SJCRH30 (cell line): ENCODE results near the gene KANSL1. TPM values are rescaled to one million over a fixed set of nuclear protein-coding genes. Genes with fewer than 3 reads are reported as not detected.

Source experiments
- DNase-seq, 2 experiments: peaks; one replicate each; pipeline ENCODE4 v3.0.0-alpha.2; 2015 to 2020
- H3K27ac ChIP-seq: fragments of 250-450 bp; sonication (Bioruptor Pico); 2 replicates; pipeline ENCODE4 v1.5.1; 2020; ENCODE audit warnings: mild to moderate bottlenecking, moderate library complexity
- H3K27me3 ChIP-seq: fragments of 250-450 bp; sonication (Bioruptor Pico); 2 replicates; pipeline ENCODE4 v1.5.1; 2020; ENCODE audit warnings: mild to moderate bottlenecking, moderate library complexity
- H3K36me3 ChIP-seq: fragments of 250-450 bp; sonication (Bioruptor Pico); 2 replicates; pipeline ENCODE4 v1.5.1; 2020; ENCODE audit warnings: mild to moderate bottlenecking, moderate library complexity
- H3K4me1 ChIP-seq: fragments of 250-450 bp; sonication (Bioruptor Pico); 2 replicates; pipeline ENCODE4 v1.5.1; 2020; ENCODE audit warnings: mild to moderate bottlenecking, moderate library complexity
- H3K4me3 ChIP-seq: fragments of 250-450 bp; sonication (Bioruptor Pico); 2 replicates; pipeline ENCODE4 v1.5.1; 2020; ENCODE audit warnings: mild to moderate bottlenecking, moderate library complexity
- H3K9me3 ChIP-seq: fragments of 250-450 bp; sonication (Bioruptor Pico); replicated peaks from 2 replicates; pipeline ENCODE4 v1.5.1; 2020; ENCODE audit warnings: mild to moderate bottlenecking, moderate library complexity
- total RNA-seq: library from RNA; depleted of rRNA; stranded (reverse); fragments of >200 nt; shearing (Covaris generic); gene quantifications from 2 replicates; pipeline ENCODE4 v1.2.3, GENCODE V29; 2014

The KANSL1 gene
- total RNA-seq, 1 experiment from 2014 or later = 79.0 TPM

DNA sequence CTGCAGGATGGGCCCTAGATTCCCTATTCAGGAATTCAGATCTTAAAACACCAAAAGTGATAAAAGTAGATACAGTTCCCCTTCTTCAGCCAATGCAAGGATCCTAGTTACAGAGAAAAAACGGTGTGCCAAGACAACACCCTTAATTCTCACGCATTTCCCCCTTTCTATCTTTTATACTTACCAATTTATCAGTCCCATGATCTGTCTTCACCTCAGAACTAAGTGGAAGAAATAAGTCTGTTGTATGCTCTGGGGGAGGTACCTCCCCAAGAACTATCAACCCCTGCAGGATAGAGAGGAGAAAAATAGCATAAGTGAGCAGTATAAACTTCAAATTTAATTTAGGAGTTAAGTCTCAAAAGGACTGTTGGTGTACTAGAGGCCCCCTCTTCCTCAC lies 111.0 kb downstream of the KANSL1 start:
- Histone ChIP-seq H3K4me3 (no peak overlapping the region), H3K27me3 (no peaks in the 10 kb centered on the region), H3K36me3 (peaks cover 35% of the 10 kb centered on the region), H3K27ac (no peak overlapping the region), H3K9me3 (peaks cover 2% of the 10 kb centered on the region; the same call in 1 of the 2 replicates), H3K4me1 (peaks cover 3% of the 10 kb centered on the region)
- no peak for DNase-seq

DNA sequence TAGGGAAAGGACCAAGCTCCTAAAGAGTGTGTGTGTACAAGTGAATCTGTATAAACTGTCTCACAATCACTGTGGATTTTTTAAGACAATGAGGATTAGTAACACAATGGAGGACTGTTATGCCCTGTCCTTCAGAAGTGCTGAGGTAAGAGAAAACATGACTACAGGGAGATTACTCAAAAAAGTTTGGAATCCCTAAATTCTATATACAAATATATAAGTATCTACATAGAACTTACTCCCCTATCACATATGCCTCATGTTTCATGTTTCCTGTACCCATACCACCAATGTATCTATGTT lies 112.3 kb downstream of the KANSL1 start:
- H3K9me3 ChIP-seq = no peaks in the 10 kb centered on the region
- peaks cover 3% of the 10 kb centered on the region for H3K4me1 ChIP-seq
- peaks cover 35% of the 10 kb centered on the region for H3K36me3 ChIP-seq
- H3K27ac ChIP-seq = no peak overlapping the region
- H3K4me3 ChIP-seq = no peak overlapping the region
- no peak for DNase-seq
- H3K27me3 ChIP-seq = no peaks in the 10 kb centered on the region

DNA sequence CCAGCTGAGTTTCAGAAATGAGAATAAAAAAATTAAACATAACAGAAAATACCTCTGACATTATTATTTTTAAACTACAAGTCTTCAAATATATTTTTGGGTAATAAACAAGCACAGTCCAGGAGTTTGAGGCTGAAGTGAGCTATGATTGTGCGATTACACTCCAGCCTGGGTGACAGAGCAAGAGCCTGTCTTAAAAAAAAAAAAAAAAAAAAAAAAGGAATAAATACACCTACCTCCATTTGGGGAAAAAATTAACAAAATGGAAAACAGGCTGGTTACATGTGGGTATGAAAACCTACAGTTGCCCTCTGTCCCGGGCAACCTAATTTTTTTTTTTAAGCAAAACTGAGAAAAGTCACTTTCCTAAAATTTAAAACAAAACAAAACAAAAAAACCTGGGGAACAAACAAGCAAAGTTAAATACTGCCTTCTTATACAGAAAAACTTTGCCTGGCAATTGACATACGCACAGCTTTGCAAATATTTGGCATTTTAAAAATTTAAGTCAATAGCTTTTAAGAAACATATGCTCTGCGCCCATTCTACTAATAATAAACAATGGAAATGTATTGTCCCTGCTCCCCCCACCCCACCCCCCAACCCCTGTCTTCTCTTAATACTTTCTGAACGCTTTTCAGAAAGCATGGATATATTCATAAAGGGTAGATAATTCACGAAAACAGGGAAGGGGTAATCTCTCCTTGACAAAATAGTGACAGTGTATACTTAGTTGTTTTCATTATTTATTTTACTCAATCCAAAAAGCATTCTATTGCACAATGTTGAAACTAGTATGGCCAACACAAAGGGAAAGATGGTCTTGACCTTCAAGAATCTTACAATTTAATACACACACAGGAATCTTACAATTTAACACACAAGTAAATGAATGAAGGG lies 112.9 kb downstream of the KANSL1 start:
- Histone ChIP-seq H3K9me3 (no peaks in the 10 kb centered on the region), H3K36me3 (peaks cover 40% of the 10 kb centered on the region), H3K4me3 (no peak overlapping the region), H3K27ac (no peak overlapping the region), H3K27me3 (no peaks in the 10 kb centered on the region), H3K4me1 (peaks cover 3% of the 10 kb centered on the region)
- DNase-seq = no peak

DNA sequence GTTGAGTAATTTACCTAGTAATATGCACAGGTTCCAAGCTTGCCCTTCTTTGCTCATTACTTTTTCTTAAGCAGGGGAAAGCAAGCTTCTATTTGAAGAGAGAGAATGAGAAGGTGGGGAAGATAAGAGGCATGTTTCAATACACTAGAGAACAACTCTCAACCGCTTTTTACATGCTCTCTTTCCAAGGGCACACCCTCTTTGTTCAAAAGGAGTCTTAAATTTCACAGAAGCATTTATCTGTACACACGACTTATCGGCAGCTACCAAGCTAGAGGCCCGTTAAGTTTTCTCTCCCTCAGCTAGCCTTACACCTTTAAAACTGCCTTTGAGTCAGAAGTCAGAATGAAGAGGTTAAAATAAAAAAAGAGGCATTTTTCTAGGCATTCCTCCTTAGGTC lies 114.6 kb downstream of the KANSL1 start:
- no peak overlapping the region for H3K27ac ChIP-seq
- H3K27me3 ChIP-seq = no peaks in the 10 kb centered on the region
- no peak for DNase-seq
- H3K9me3 ChIP-seq = no peaks in the 10 kb centered on the region
- H3K4me1 ChIP-seq = peaks cover 5% of the 10 kb centered on the region
- H3K36me3 ChIP-seq = peaks cover 43% of the 10 kb centered on the region
- H3K4me3 ChIP-seq = no peak overlapping the region

DNA sequence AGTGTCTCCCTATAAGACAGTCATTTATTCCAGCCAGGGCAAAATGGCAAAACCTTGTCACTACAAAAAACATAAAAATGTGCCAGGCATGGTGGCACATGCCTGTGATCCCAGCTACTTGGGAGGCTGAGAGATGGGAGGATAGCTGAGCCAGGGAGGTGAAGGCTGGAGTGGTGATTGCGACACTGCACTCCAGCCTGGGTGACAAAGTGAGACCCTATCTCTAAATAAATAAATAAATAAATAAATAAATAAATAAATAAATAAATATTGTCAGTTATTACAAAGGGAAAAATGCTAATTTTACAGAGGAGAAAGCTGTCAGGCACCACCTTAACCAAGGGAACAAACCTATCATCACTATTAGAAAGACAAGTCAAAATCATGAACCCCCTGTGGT lies 118.7 kb downstream of the KANSL1 start:
- no peak overlapping the region for H3K4me3 ChIP-seq
- peaks cover 31% of the 10 kb centered on the region for H3K4me1 ChIP-seq
- no peaks in the 10 kb centered on the region for H3K27me3 ChIP-seq
- no peak for DNase-seq
- H3K9me3 ChIP-seq = no peaks in the 10 kb centered on the region
- no peak overlapping the region for H3K27ac ChIP-seq
- peaks cover 27% of the 10 kb centered on the region for H3K36me3 ChIP-seq

DNA sequence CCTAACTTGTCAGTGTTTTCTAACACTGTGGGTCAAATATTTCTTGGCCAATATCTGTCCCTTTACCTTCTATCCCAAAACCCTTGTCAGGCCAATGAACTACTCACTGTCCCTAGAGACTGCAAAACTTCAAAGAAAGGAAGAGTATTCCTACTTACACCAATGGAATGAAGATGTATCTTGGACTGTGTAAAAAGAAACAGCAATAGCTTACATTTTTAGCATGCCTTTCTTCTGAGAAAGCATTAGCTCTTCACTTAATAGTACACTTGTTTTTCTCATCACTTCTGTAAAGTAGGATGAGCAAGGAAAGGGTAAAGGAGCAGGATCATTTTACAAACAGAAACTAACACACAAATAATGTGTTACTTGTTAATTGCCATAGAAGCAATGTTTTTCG lies 120.2 kb downstream of the KANSL1 start:
- Histone ChIP-seq H3K27me3 (no peaks in the 10 kb centered on the region), H3K4me1 (peaks cover 31% of the 10 kb centered on the region), H3K27ac (peak overlapping the region; percentile 91), H3K36me3 (peaks cover 17% of the 10 kb centered on the region), H3K4me3 (no peak overlapping the region), H3K9me3 (no peaks in the 10 kb centered on the region)
- DNase-seq = peak in 1 of 2 experiments; percentile 21

DNA sequence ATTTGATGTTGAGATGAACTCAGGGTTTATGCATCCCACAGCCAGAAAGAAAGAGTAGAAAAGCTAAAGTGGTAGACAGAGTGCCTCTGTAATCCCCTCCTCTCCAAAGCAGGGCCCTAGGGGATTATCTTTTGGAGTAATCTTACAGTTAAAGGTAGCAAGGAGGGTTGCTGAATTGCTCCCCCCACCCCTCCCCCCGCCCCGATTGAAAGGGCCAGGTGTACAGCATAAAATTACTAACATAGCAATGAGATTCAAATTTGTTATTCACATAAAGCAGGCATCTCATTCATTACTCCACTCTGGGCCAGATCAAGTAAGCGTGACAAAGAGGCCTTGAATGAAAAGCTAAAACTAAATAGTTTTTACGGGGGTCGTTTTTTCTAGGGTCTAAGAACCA lies 121.4 kb downstream of the KANSL1 start:
- H3K4me1 ChIP-seq = peaks cover 31% of the 10 kb centered on the region
- H3K27ac ChIP-seq = peak overlapping the region; percentile 91
- no peak overlapping the region for H3K4me3 ChIP-seq
- peak; percentile 77 to 91 for DNase-seq
- H3K36me3 ChIP-seq = peaks cover 20% of the 10 kb centered on the region
- no peaks in the 10 kb centered on the region for H3K9me3 ChIP-seq
- H3K27me3 ChIP-seq = no peaks in the 10 kb centered on the region

DNA sequence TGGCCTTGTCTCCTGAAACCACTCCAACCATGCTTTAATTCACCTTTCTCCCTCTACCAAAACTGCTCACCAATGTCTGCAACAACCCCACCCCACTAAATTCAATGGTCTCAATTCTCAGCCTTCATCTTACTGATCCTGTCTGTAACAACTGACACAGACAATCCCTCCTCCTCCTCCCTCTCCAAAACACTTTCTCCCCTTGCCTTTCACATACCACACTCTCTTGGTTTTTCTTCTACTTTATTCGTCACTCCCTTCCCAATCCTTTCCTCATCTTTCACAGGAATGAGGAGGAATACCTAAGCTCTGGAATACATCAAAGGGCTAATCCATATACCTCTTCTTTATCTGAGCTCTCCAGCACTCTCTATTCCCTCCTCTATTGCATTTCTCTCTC lies 128.8 kb downstream of the KANSL1 start:
- H3K9me3 ChIP-seq = no peaks in the 10 kb centered on the region
- H3K36me3 ChIP-seq = peaks cover 41% of the 10 kb centered on the region
- DNase-seq = no peak
- no peak overlapping the region for H3K4me3 ChIP-seq
- H3K27me3 ChIP-seq = no peaks in the 10 kb centered on the region
- no peak overlapping the region for H3K27ac ChIP-seq
- peaks cover 2% of the 10 kb centered on the region; the same call in 1 of the 2 replicates for H3K4me1 ChIP-seq

DNA sequence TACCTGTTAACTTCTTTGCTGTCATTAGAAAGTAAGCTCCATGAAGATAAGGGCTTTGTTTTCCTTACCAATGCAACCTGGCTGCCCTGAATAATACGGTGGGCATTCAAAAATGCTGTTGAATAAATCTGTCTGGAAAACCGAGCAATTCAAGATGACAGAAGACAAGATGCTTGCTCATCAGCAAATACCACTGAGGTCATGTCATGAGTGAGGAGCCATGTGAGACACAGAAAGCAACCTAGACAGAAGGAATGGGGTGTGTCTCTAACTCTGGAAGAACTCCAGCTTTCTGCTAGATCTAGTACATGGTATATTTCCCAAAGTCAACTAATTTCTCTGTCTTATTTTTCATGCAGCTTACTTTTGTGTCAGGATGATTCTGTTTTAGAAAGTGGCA lies 130.0 kb downstream of the KANSL1 start:
- H3K36me3 ChIP-seq = peaks cover 41% of the 10 kb centered on the region

DNA sequence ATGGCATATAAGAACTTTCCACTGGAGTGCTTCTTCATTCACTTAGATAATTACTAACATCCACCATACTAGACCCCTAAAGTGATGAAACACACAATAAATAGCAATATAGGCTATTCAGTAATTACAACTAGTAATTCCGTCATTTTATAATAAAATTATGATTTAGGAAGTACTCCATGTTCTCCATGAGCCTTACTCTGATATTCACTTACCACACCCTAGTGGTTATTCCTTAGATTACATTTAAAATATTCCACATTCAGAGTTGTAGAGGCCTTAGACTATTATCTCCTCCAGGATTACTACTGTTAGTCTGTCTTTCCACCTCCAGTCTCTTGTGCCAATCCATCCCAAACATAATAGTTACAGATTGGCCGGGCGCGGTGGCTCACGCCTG lies 131.8 kb downstream of the KANSL1 start:
- Histone ChIP-seq H3K4me3 (no peak overlapping the region), H3K36me3 (peaks cover 35% of the 10 kb centered on the region)
- peak in 1 of 2 experiments; percentile 29 for DNase-seq

More for the DNA sequence above, 130.0 kb downstream of the KANSL1 start:
- Histone ChIP-seq H3K27ac (no peak overlapping the region), H3K27me3 (no peaks in the 10 kb centered on the region), H3K4me3 (no peak overlapping the region), H3K4me1 (peaks cover 2% of the 10 kb centered on the region; the same call in 1 of the 2 replicates), H3K9me3 (no peaks in the 10 kb centered on the region)
- DNase-seq = no peak

DNA sequence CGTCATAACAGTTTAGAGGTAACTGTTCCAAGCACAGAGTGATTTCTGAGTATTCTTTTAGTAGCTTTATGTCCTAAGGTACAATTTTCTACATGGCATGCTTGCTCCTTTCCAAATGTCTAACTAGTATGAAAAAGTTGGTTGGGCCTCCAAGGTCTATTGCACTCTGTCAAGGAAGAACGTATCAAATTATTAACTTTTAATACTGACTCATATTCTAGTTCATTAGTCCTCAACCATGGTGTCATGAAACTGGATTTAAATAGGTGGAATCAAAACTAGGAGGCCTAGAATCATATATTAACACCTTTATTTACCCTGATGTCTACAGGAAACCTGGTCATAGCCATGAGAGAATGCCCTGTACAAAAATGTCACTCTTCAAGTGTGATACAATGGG lies 132.8 kb downstream of the KANSL1 start:
- H3K4me1 ChIP-seq = peaks cover 9% of the 10 kb centered on the region
- H3K27ac ChIP-seq = no peak overlapping the region
- H3K36me3 ChIP-seq = peaks cover 32% of the 10 kb centered on the region
- no peaks in the 10 kb centered on the region for H3K27me3 ChIP-seq
- DNase-seq = no peak
- H3K4me3 ChIP-seq = no peak overlapping the region
- no peaks in the 10 kb centered on the region for H3K9me3 ChIP-seq

More for the DNA sequence above, 131.8 kb downstream of the KANSL1 start:
- Histone ChIP-seq H3K27me3 (no peaks in the 10 kb centered on the region), H3K4me1 (peaks cover 8% of the 10 kb centered on the region), H3K9me3 (no peaks in the 10 kb centered on the region), H3K27ac (no peak overlapping the region)

DNA sequence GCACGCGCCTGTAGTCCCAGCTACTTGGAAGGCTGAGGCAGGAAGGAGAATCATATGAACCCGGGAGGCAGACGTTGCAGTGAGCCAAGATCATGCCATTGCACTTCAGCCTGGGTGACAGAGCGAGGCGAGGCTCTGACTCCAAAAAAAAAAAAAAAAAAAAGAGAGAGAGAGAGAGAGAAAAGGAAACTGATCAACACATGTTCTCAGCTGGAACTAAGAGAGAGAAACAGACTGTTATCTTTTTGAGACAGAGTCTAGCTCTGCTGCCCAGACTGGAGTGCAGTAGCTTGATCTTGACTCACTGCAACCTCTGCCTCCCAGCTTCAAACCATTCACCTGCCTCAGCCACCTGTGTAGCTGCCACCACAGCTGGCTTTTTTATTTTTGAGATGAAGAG lies 133.7 kb downstream of the KANSL1 start:
- H3K4me3 ChIP-seq = no peak overlapping the region
- peaks cover 31% of the 10 kb centered on the region for H3K36me3 ChIP-seq
- no peak overlapping the region for H3K27ac ChIP-seq
- no peaks in the 10 kb centered on the region for H3K27me3 ChIP-seq
- H3K4me1 ChIP-seq = peaks cover 9% of the 10 kb centered on the region
- no peaks in the 10 kb centered on the region for H3K9me3 ChIP-seq
- no peak for DNase-seq

DNA sequence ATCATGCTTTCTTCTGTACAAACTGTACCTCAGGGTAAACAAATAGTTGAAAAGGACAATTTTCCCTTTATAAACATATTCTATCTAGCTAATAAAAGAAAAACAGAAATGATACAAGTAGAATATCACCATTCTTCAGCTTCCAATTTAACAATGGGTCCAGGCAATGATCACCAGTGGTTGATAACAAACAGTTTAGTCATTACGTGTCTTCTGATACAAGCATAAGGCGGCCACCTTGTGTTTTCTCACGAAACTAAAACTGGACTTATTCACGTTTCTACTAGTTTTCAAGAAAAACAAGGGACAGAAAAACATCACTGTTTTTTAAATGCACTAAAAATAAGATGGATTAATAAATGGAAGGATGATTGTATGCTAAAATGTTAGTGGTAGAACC lies 135.9 kb downstream of the KANSL1 start:
- H3K4me3 ChIP-seq = no peak overlapping the region
- no peak for DNase-seq
- no peaks in the 10 kb centered on the region for H3K27me3 ChIP-seq
- peaks cover 35% of the 10 kb centered on the region for H3K36me3 ChIP-seq
- peaks cover 6% of the 10 kb centered on the region for H3K4me1 ChIP-seq
- no peak overlapping the region for H3K27ac ChIP-seq
- H3K9me3 ChIP-seq = no peaks in the 10 kb centered on the region

DNA sequence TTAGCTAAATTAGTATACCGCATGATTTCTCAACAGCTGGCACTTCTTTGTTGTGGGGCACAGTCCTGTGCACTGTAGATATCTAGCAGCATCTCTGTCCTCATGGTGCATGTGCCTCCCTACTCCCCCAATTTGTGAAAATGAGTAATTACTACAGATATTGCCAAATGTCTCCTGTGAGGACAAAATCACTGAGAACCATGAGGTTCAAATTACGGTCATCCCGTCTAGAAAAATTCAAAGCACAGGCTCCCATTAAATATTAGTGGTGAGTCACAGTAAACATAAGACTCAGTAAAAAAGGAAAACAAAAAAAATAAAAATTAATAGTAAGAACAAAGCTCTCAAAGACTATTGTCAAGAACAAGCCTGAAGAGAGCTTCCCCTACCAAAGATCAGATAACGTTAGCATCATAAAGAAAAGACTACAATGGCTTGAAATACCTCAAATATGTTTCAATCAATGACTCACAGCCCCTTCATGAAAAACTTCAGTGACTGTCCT lies 136.4 kb downstream of the KANSL1 start:
- Histone ChIP-seq H3K9me3 (no peaks in the 10 kb centered on the region), H3K27me3 (no peaks in the 10 kb centered on the region), H3K4me1 (peaks cover 6% of the 10 kb centered on the region), H3K27ac (no peak overlapping the region), H3K36me3 (peaks cover 36% of the 10 kb centered on the region), H3K4me3 (no peak overlapping the region)
- peak in 1 of 2 experiments; percentile 26 for DNase-seq

DNA sequence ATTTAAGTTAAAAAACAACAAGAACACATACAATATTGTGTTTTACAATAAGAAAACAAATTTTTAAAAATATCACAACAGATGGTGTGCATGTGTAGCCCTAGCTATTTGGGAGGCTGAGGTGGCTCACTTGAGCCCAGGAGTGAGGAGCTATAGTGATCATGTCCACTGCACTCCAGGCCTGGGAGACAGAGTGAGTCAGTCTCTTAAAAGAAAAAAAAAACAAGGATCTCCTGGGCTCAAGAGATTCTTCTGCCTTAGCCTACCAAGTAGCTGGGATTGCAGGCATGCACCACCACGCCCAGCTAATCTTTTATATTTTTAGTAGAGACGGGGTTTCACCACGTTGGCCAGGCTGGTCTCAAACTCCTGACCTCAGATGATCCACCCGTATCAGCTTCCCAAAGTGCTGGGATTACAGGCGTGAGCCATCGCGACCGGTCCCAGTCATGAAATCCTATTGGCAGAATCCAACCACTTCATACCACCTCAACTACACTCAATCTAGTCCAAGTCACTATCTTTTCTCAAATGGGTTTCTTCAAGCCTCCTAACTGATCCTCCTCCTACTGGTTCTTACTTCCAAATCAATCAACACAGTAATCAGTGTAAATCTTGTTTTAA lies 139.2 kb downstream of the KANSL1 start:
- no peak for DNase-seq
- no peaks in the 10 kb centered on the region for H3K9me3 ChIP-seq

More for the DNA sequence above, 139.2 kb downstream of the KANSL1 start:
- Histone ChIP-seq H3K36me3 (peaks cover 50% of the 10 kb centered on the region), H3K4me3 (no peak overlapping the region), H3K4me1 (peaks cover 6% of the 10 kb centered on the region), H3K27ac (no peak overlapping the region), H3K27me3 (no peaks in the 10 kb centered on the region)
